GM12878 (cell line): Measurements from ENCODE around the gene CREBZF. TPM values are rescaled to one million over a fixed set of nuclear protein-coding genes. Genes with fewer than 3 reads are reported as not detected.

Experiments used
- ATAC-seq: fragments of 200-7000 bp; cut with Tn5 transposase; 3 replicates; pipeline ENCODE4 v1.9.1; 2020; ENCODE audit warnings: mild to moderate bottlenecking, moderate library complexity
- BruUV-seq: library from RNA; stranded (reverse); fragments of 400-500 nt; replicated peaks from 2 replicates; lab custom pipeline; 2021; lab: Mats Ljungman, UMichigan
- CTCF ChIA-PET: fragments of 300-600 bp; sonication (Branson Sonifier 250); formaldehyde crosslinking; extraction: SDS; loops from one replicate; lab custom pipeline; 2021; ENCODE audit warnings: inconsistent platforms; lab: Yijun Ruan, JAX
- POLR2A ChIA-PET: fragments of 350-600 bp; formaldehyde crosslinking; extraction: SDS; loops from one replicate; lab custom pipeline; 2021; ENCODE audit warnings: inconsistent platforms; lab: Charles Lee
- RAD21 ChIA-PET: fragments of 300-600 bp; sonication (Branson Sonifier 250); formaldehyde crosslinking; loops from one replicate; lab custom pipeline; 2023; ENCODE audit warnings: antibody characterized with exemption; ENCODE audit not compliant: unreplicated experiment; lab: Charles Lee
- SMC1A ChIA-PET: fragments of 300-600 bp; sonication (Branson Sonifier 250); formaldehyde crosslinking; loops from one replicate; lab custom pipeline; 2023; ENCODE audit not compliant: unreplicated experiment, uncharacterized antibody; lab: Charles Lee
- DNase-seq: peaks from one replicate; pipeline ENCODE4 v3.0.0-alpha.2; 2011; ENCODE audit warnings: low read depth, low spot score
- FAIRE-seq: peaks from 3 replicates; lab custom pipeline; 2011; peaks lifted over from hg19 to GRCh38; lab: Jason Lieb, UNC
- H2AFZ ChIP-seq: 2 replicates; pipeline ENCODE4 v1.6.0; 2011; ENCODE audit warnings: low read depth, low read length, control low read depth; ENCODE audit not compliant: control insufficient read depth
- H3K27ac ChIP-seq: 2 replicates; pipeline ENCODE4 v1.5.1; 2011; ENCODE audit warnings: control low read depth; ENCODE audit not compliant: control insufficient read depth, insufficient read depth
- H3K27me3 ChIP-seq, 2 experiments: replicated peaks in 1 of 2; 2 replicates each; pipeline versions ENCODE4 v1.6.0 to v1.6.1; 2011; ENCODE audit warnings: low read length in 1 of 2; ENCODE audit not compliant: control insufficient read depth in 2 of 2, insufficient read depth in 2 of 2
- H3K36me3 ChIP-seq, 2 experiments: 2 replicates each; pipeline ENCODE4 v1.5.1; 2011; ENCODE audit warnings: low read length in 1 of 2; ENCODE audit not compliant: control insufficient read depth in 2 of 2, insufficient read depth in 2 of 2
- H3K4me1 ChIP-seq: 2 replicates; pipeline ENCODE4 v1.6.1; 2011; ENCODE audit warnings: mild to moderate bottlenecking, low read length, moderate library complexity, mixed read lengths; ENCODE audit not compliant: control insufficient read depth, insufficient read depth
- H3K4me2 ChIP-seq: 2 replicates; pipeline ENCODE4 v1.6.0; 2011; ENCODE audit warnings: control low read depth; ENCODE audit not compliant: control insufficient read depth, insufficient read depth
- H3K4me3 ChIP-seq: fragments of 200-600 bp; sonication (generic); 2 replicates; pipeline ENCODE4 v1.5.1; 2016
- H3K79me2 ChIP-seq: 2 replicates; pipeline ENCODE4 v1.6.0; 2011; ENCODE audit warnings: low read length; ENCODE audit not compliant: control insufficient read depth, insufficient read depth
- H3K9ac ChIP-seq: 2 replicates; pipeline ENCODE4 v1.8.0; 2011; ENCODE audit warnings: low read length, control low read depth, mixed read lengths; ENCODE audit not compliant: control insufficient read depth, insufficient read depth
- H3K9me3 ChIP-seq: replicated peaks from 3 replicates; pipeline ENCODE4 v1.5.1; 2011; ENCODE audit warnings: mild to moderate bottlenecking, low read length; ENCODE audit not compliant: control insufficient read depth, insufficient read depth
- H4K20me1 ChIP-seq: 2 replicates; pipeline ENCODE4 v1.6.0; 2011; ENCODE audit not compliant: control insufficient read depth, insufficient read depth
- BHLHE40 ChIP-seq, 2 experiments: fragments of 450-650 bp in 1 of 2; IDR thresholded peaks; 2 replicates each; pipeline ENCODE4 v1.6.1; 2011 to 2017; ENCODE audit warnings: low read depth in 2 of 2, borderline replicate concordance in 1 of 2, improper control_type of control experiment in 1 of 2, low read length in 1 of 2, mild to moderate bottlenecking in 1 of 2
- CBX3 ChIP-seq: fragments of 200-600 bp; sonication (generic); IDR thresholded peaks from 2 replicates; pipeline ENCODE4 v1.6.1; 2016; ENCODE audit warnings: low read depth, borderline replicate concordance
- CBX5 ChIP-seq: sonication (generic); IDR thresholded peaks from 2 replicates; pipeline ENCODE4 v1.6.1; 2016; ENCODE audit warnings: low read depth, moderate library complexity, mild to moderate bottlenecking, inconsistent platforms
- CHD2 ChIP-seq: IDR thresholded peaks from 2 replicates; pipeline ENCODE4 v1.6.1; 2011; ENCODE audit warnings: low read depth, low read length, improper control_type of control experiment, borderline replicate concordance
- CREM ChIP-seq: IDR thresholded peaks from 2 replicates; pipeline ENCODE4 v1.6.1; 2014; ENCODE audit warnings: antibody characterized with exemption, low read depth
- HCFC1 ChIP-seq: fragments of 150-350 bp; IDR thresholded peaks from 2 replicates; pipeline ENCODE4 v1.6.1; 2014; ENCODE audit warnings: low read length
- HDAC2 ChIP-seq: fragments of 200-600 bp; sonication (generic); IDR thresholded peaks from 2 replicates; pipeline ENCODE4 v1.6.1; 2017
- HDGF ChIP-seq: fragments of 450-650 bp; IDR thresholded peaks from 2 replicates; pipeline ENCODE4 v1.6.1; 2016; ENCODE audit warnings: antibody characterized with exemption
- MAX ChIP-seq: IDR thresholded peaks from 2 replicates; pipeline ENCODE4 v1.6.1; 2012; ENCODE audit warnings: low read depth, low read length, improper control_type of control experiment
- MEF2A ChIP-seq: IDR thresholded peaks from 2 replicates; pipeline ENCODE4 v1.6.1; 2011; ENCODE audit warnings: low read depth, mild to moderate bottlenecking, low read length, moderate library complexity; ENCODE audit not compliant: insufficient read depth
- MLLT1 ChIP-seq: fragments of 450-650 bp; IDR thresholded peaks from 2 replicates; pipeline ENCODE4 v1.6.1; 2016; ENCODE audit warnings: mild to moderate bottlenecking
- POLR2AphosphoS2 ChIP-seq: IDR thresholded peaks from 2 replicates; pipeline ENCODE4 v1.6.1; 2011; ENCODE audit warnings: low read depth, mild to moderate bottlenecking, low read length, improper control_type of control experiment, moderate library complexity
- POU2F2 ChIP-seq: IDR thresholded peaks from 3 replicates; pipeline ENCODE4 v1.6.1; 2011; ENCODE audit warnings: low read depth, mild to moderate bottlenecking, low read length, borderline replicate concordance
- RAD51 ChIP-seq: fragments of 450-650 bp; IDR thresholded peaks from 2 replicates; pipeline ENCODE4 v1.6.1; 2016; ENCODE audit warnings: moderate library complexity, mild to moderate bottlenecking, inconsistent platforms
- RUNX3 ChIP-seq: IDR thresholded peaks from 2 replicates; pipeline ENCODE4 v1.6.1; 2012; ENCODE audit warnings: low read length, inconsistent platforms
- TARDBP ChIP-seq: IDR thresholded peaks from 2 replicates; pipeline ENCODE4 v1.6.1; 2016; ENCODE audit warnings: borderline replicate concordance
- ZBED1 ChIP-seq: IDR thresholded peaks from 2 replicates; pipeline ENCODE4 v1.6.1; 2016; ENCODE audit warnings: borderline replicate concordance
- ZSCAN29 ChIP-seq: fragments of 450-650 bp; IDR thresholded peaks from 2 replicates; pipeline ENCODE4 v1.6.1; 2017; ENCODE audit warnings: mild to moderate bottlenecking, moderate library complexity
- WGBS: methylation state at CpG from one replicate; pipeline ENCODE4 v1.1.6; 2016; ENCODE audit warnings: low lambda C conversion rate; ENCODE audit not compliant: insufficient replicate concordance, insufficient coverage; ENCODE audit errors: missing lambda C conversion rate; 5-methylcytosine and 5-hydroxymethylcytosine counted together
- in situ Hi-C: fragments of 300-500 bp; cut with MboI; formaldehyde crosslinking; loops from 9 replicates; pipeline ENCODE4 v1.14.3; 2018; ENCODE audit warnings: mixed read lengths
- intact Hi-C: fragments of 100-400 bp; cut with micrococcal nuclease; formaldehyde crosslinking; loops from one replicate; pipeline ENCODE4 v1.14.2; 2022; ENCODE audit not compliant: unreplicated experiment
- polyA plus RNA-seq, 11 experiments: library from polyadenylated mRNA; depleted of rRNA in 4 of 11; unstranded in 6 of 11; stranded (reverse) in 5 of 11; fragments of >200 nt; fragmentation: Nextera tagmentation in 4 of 11; fragmentation: Illumina TruSeq in 1 of 11; extraction: Ambion mirVana in 4 of 11; extraction: Trizol in 1 of 11; gene quantifications; 1 replicate in 1 of 11; 2 replicates in 10 of 11; pipeline versions ENCODE4 v1.2.1 to v1.2.3, GENCODE V29; 2011 to 2016; ENCODE audit warnings: inconsistent platforms in 2 of 11, missing spikeins in 2 of 11, low read depth in 1 of 11
- total RNA-seq, 4 experiments: library from RNA; depleted of rRNA in 3 of 4; stranded (reverse); fragments of >200 nt in 3 of 4; fragmentation: Illumina TruSeq in 1 of 4; extraction: Trizol in 1 of 4; gene quantifications; 2 replicates each; pipeline versions ENCODE4 v1.2.1 to v1.2.3, GENCODE V29; 2013 to 2021
- TF ChIP-seq, protein P1 (sequence below): fragments of 450-650 bp; IDR thresholded peaks from 2 replicates; pipeline ENCODE4 v1.6.1; 2017; ENCODE audit warnings: low read depth, mild to moderate bottlenecking, moderate library complexity
- TF ChIP-seq, protein P2 (sequence below): IDR thresholded peaks from 2 replicates; pipeline ENCODE4 v1.6.1; 2011; ENCODE audit warnings: low read depth, mild to moderate bottlenecking, low read length, moderate library complexity, borderline replicate concordance; ENCODE audit errors: extremely low read depth

Gene CREBZF
- total and polyA plus RNA-seq, 10 of the 15 experiments (the other 5 are each of a cell fraction or from before 2014, with no cell fraction given), result 11.1 to 51.2 (median 34.1) TPM

- BruUV-seq, result no TSS peak
- RAD21 ChIA-PET, result interaction anchor here (1.5 to 3.4 kb wide), 3 partner anchors 19 to 227 kb away, joined by 4 to 26 read pairs (median 10); partner anchors contain the start of genes CCDC83, CREBZF and TMEM126A
- Histone ChIP-seq H3K79me2 (peaks cover 24% of the 10 kb centered on the region), H3K36me3 (peaks cover 0 to 4% of the 10 kb centered on the region in 2 experiments; a peak in 1 of 4 replicates), H3K4me2 (peak within 1 kb of the TSS; percentile 95), H3K4me1 (peaks cover 8% of the 10 kb centered on the region), H2AFZ (peak within 1 kb of the TSS; percentile 99), H3K27ac (peak within 1 kb of the TSS; percentile 55), H4K20me1 (no peaks in the 10 kb centered on the region), H3K9ac (peak within 1 kb of the TSS; percentile 85), H3K9me3 (no peaks in the 10 kb centered on the region), H3K27me3 (no peaks in the 10 kb centered on the region), H3K4me3 (peak within 1 kb of the TSS; percentile 94)
- CTCF ChIA-PET, result interaction anchor here (0.6 to 2.4 kb wide), 6 partner anchors 17 to 990 kb away, joined by 3 to 13 read pairs (median 3); partner anchors contain the start of gene TMEM126A
- SMC1A ChIA-PET, result interaction anchor here (0.8 to 2.6 kb wide), 6 partner anchors 9 to 403 kb away, joined by 3 to 11 read pairs (median 4); partner anchors contain the start of gene TMEM126A
- POLR2A ChIA-PET, result interaction anchor here (0.6 to 5.5 kb wide), 12 partner anchors 9 to 591 kb away, joined by 3 to 35 read pairs (median 6); partner anchors contain the start of genes CREBZF and TMEM126A
- FAIRE-seq (peak; percentile 96), ATAC-seq (peak; percentile 99), DNase-seq (peak; percentile 84)
- in situ Hi-C loops (no loop called here), intact Hi-C loops (loop anchor here (1.0 to 10.0 kb wide), 2 partner anchors 37 to 513 kb away; partner anchors contain the start of gene CREBZF)
- WGBS, result under 1% methylated on average over 39 of the region's 41 CpGs
- TF ChIP-seq BHLHE40 (IDR thresholded peaks at IDR 0.05; ENCODE audit: borderline replicate concordance in 1 of 2, low read depth in 2 of 2, low read length in 1 of 2) (peak; percentile 34 to 69; a peak in 2 of 4 replicates), RAD51 (peak; percentile 93), HDAC2 (peak; percentile 76; the same call in 1 of the 2 replicates), CBX5 (no peak), HDGF (no peak), MEF2A (0 out of 2 replicates have a peak, but pooled peaks have one; percentile 4), HCFC1 (peak; percentile 55), POU2F2 (peak; percentile 74; the same call in 2 of the 3 replicates), CBX3 (no peak), MLLT1 (peak; percentile 56; the same call in 1 of the 2 replicates), POLR2AphosphoS2 (peak; percentile 77), RUNX3 (peak; percentile 70), TARDBP (0 out of 2 replicates have a peak, but pooled peaks have one; percentile 32), ZSCAN29 (no peak), CREM (peak; percentile 38; the same call in 1 of the 2 replicates), ZBED1 (no peak), CHD2 (0 out of 2 replicates have a peak, but pooled peaks have one; percentile 49), MAX (peak; percentile 85; the same call in 1 of the 2 replicates)
- TF ChIP-seq, protein P1, sequence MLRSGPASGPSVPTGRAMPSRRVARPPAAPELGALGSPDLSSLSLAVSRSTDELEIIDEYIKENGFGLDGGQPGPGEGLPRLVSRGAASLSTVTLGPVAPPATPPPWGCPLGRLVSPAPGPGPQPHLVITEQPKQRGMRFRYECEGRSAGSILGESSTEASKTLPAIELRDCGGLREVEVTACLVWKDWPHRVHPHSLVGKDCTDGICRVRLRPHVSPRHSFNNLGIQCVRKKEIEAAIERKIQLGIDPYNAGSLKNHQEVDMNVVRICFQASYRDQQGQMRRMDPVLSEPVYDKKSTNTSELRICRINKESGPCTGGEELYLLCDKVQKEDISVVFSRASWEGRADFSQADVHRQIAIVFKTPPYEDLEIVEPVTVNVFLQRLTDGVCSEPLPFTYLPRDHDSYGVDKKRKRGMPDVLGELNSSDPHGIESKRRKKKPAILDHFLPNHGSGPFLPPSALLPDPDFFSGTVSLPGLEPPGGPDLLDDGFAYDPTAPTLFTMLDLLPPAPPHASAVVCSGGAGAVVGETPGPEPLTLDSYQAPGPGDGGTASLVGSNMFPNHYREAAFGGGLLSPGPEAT, result peak; percentile 97
- TF ChIP-seq, protein P2, sequence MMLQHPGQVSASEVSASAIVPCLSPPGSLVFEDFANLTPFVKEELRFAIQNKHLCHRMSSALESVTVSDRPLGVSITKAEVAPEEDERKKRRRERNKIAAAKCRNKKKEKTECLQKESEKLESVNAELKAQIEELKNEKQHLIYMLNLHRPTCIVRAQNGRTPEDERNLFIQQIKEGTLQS, result peak; percentile 71; the same call in 1 of the 2 replicates
These were observed 36.7 kb downstream of the CREBZF start, which contains the start of gene TMEM126B for GRCh38 chr11:85627998-85628770. Gene TMEM126B, plus strand, starts transcription at chr11:85628593. Its CDS starts 15 bp downstream, at chr11:85628608.
